ENCODE data around the gene PSD2. TPM values are rescaled to one million over a fixed set of nuclear protein-coding genes. Genes with fewer than 3 reads are reported as not detected.

The PSD2 gene
- total RNA-seq, 1 donor from 2014 or later: 0.25 TPM

DNA sequence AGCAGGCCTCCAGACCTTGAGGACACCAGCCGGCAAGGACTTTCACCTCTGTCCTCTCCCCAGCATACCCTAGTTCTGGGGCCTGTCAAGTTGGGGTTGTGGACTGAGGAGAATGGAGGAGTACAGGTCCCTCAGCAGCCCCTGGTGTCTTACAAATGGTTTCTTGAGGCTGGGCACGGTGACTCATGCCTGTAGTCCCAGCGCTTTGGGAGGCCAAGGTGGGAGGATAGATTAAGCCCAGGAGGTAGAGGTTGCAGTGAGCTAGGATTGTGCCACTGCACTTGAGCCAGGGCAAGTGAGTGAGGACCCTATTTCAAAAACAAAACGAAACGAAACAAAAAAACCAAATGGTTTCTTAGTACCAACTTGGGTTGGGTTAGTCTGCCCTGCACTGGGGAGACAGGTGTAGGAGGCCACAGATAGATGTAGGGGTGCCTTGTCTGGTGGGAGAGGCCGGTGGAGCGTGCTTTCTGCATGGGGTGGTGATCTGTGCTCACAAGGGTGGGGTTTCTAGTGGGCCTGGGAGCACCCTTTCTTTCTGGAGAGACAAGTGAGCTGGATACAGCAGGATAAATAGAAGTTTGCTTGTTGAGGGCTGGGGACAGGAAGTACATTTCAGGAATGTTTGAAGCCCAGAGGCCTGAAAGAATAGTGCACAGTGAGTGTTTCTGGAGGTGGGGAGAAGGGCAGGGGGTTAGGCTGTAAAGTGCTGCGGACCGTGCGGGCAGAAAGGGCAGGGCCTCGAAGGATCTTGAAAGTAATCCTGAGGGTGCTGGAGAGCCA is 37.7 kb upstream of the PSD2 start:
- no peaks in the 10 kb centered on the region for H3K9me3 Mint-ChIP-seq (ENCODE audit: unreplicated experiment)
- H3K9me3 ChIP-seq (ENCODE audit: insufficient read depth, low read depth, low read length): peaks cover 2% of the 10 kb centered on the region
- no peaks in the 10 kb centered on the region for H3K36me3 Mint-ChIP-seq (ENCODE audit: low read depth, unreplicated experiment)
- H3K4me3 ChIP-seq (ENCODE audit: insufficient read depth, low read depth, low read length): no peak overlapping the region
- H3K27me3 ChIP-seq (ENCODE audit: insufficient read depth, low read length): peaks cover 18% of the 10 kb centered on the region
- no peak overlapping the region for H3K4me2 ChIP-seq (ENCODE audit: low read length)
- H3K79me2 ChIP-seq (ENCODE audit: insufficient read depth, low read length): no peaks in the 10 kb centered on the region
- H3K9ac ChIP-seq (ENCODE audit: low read length): no peak overlapping the region
- H3K27me3 Mint-ChIP-seq (ENCODE audit: low read depth, unreplicated experiment): peaks cover 5% of the 10 kb centered on the region
- DNase-seq (ENCODE audit: low read depth) (no peak), FAIRE-seq (no peak)
- H4K20me1 ChIP-seq (ENCODE audit: insufficient read depth, low read length): no peaks in the 10 kb centered on the region
- H3K4me1 ChIP-seq (ENCODE audit: insufficient read depth, low read length): peaks cover 18% of the 10 kb centered on the region
- H3K27ac ChIP-seq (ENCODE audit: low read depth, low read length): no peak overlapping the region
- H2AFZ ChIP-seq (ENCODE audit: low read depth, low read length): no peak overlapping the region
- H3K4me1 Mint-ChIP-seq (ENCODE audit: low read depth, unreplicated experiment): peaks cover 29% of the 10 kb centered on the region
- no peaks in the 10 kb centered on the region for H3K36me3 ChIP-seq (ENCODE audit: insufficient read depth, low read length)
- TF ChIP-seq, protein P1, sequence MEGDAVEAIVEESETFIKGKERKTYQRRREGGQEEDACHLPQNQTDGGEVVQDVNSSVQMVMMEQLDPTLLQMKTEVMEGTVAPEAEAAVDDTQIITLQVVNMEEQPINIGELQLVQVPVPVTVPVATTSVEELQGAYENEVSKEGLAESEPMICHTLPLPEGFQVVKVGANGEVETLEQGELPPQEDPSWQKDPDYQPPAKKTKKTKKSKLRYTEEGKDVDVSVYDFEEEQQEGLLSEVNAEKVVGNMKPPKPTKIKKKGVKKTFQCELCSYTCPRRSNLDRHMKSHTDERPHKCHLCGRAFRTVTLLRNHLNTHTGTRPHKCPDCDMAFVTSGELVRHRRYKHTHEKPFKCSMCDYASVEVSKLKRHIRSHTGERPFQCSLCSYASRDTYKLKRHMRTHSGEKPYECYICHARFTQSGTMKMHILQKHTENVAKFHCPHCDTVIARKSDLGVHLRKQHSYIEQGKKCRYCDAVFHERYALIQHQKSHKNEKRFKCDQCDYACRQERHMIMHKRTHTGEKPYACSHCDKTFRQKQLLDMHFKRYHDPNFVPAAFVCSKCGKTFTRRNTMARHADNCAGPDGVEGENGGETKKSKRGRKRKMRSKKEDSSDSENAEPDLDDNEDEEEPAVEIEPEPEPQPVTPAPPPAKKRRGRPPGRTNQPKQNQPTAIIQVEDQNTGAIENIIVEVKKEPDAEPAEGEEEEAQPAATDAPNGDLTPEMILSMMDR (IDR thresholded peaks at IDR 0.05; ENCODE audit: insufficient read depth, low read depth, low read length): no peak
- TF ChIP-seq EZH2 (IDR thresholded peaks at IDR 0.05; ENCODE audit: insufficient read depth, low read length): no peak
- H3K27ac Mint-ChIP-seq (ENCODE audit: unreplicated experiment): peak overlapping the region; percentile 62
- peak overlapping the region; percentile 13 for H3K4me3 Mint-ChIP-seq (ENCODE audit: unreplicated experiment)

DNA sequence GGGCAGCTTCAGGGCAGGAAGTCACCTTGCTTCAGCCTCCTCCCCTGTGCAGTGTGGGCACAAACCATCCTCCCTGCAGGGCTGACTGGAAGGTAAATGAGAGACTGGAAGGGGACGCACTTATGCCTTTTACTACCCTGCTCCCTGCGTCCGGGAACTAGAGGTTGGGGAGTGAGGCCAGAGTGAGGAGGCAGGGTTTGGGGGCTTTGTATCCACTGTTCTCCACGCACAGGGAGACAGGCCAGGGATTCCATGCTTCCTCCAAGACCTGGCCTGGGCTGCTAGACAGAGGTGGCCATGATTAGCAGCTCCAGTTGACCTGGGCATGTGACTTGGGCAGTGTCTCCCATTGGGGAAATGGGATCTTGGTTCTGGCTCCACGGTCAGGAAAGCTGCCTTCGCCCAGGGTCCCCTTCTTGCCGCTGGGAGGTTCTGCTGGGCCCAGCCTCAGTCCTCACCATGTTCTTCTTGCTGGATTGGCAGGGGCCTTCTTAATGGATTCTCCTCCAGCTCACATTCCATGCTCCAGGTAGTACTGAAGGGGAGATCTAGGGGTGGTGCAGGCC is 37.0 kb upstream of the PSD2 start:
- H3K4me1 ChIP-seq (ENCODE audit: insufficient read depth, low read length): peaks cover 12% of the 10 kb centered on the region
- no peak overlapping the region for H3K9ac ChIP-seq (ENCODE audit: low read length)
- FAIRE-seq (no peak), DNase-seq (ENCODE audit: low read depth) (no peak)
- Mint-ChIP-seq H3K27me3 (ENCODE audit: low read depth, unreplicated experiment) (peaks cover 12% of the 10 kb centered on the region), H3K27ac (ENCODE audit: unreplicated experiment) (no peak overlapping the region), H3K9me3 (ENCODE audit: unreplicated experiment) (no peaks in the 10 kb centered on the region), H3K36me3 (ENCODE audit: low read depth, unreplicated experiment) (no peaks in the 10 kb centered on the region), H3K4me3 (ENCODE audit: unreplicated experiment) (peak overlapping the region; percentile 13), H3K4me1 (ENCODE audit: low read depth, unreplicated experiment) (peaks cover 27% of the 10 kb centered on the region)
- no peaks in the 10 kb centered on the region for H4K20me1 ChIP-seq (ENCODE audit: insufficient read depth, low read length)
- peaks cover 18% of the 10 kb centered on the region for H3K27me3 ChIP-seq (ENCODE audit: insufficient read depth, low read length)
- no peaks in the 10 kb centered on the region for H3K36me3 ChIP-seq (ENCODE audit: insufficient read depth, low read length)
- H3K27ac ChIP-seq (ENCODE audit: low read depth, low read length): no peak overlapping the region
- H3K79me2 ChIP-seq (ENCODE audit: insufficient read depth, low read length): no peaks in the 10 kb centered on the region
- H3K4me2 ChIP-seq (ENCODE audit: low read length): no peak overlapping the region
- no peak for TF ChIP-seq EZH2 (IDR thresholded peaks at IDR 0.05; ENCODE audit: insufficient read depth, low read length)
- TF ChIP-seq, protein P1 (IDR thresholded peaks at IDR 0.05; ENCODE audit: insufficient read depth, low read depth, low read length): no peak
- H3K9me3 ChIP-seq (ENCODE audit: insufficient read depth, low read depth, low read length): peaks cover 2% of the 10 kb centered on the region
- H3K4me3 ChIP-seq (ENCODE audit: insufficient read depth, low read depth, low read length): no peak overlapping the region
- no peak overlapping the region for H2AFZ ChIP-seq (ENCODE audit: low read depth, low read length)

All from astrocyte (in vitro differentiated cells and primary cell).